Osteocyte (in vitro differentiated cells): Measurements from ENCODE around the gene CFAP251. TPM values are rescaled to one million over a fixed set of nuclear protein-coding genes. Genes with fewer than 3 reads are reported as not detected.

Source experiments
- DNase-seq: peaks from one replicate; pipeline ENCODE4 v3.0.0; 2021; ENCODE audit warnings: mixed read lengths; ENCODE audit not compliant: unreplicated experiment; ENCODE audit errors: extremely low spot score
- H3K27ac Mint-ChIP-seq: one replicate; pipeline ENCODE4 v1.8.0; 2021; ENCODE audit warnings: mild to moderate bottlenecking, mixed read lengths; ENCODE audit not compliant: unreplicated experiment
- H3K27me3 Mint-ChIP-seq: one replicate; pipeline ENCODE4 v1.8.0; 2021; ENCODE audit warnings: mixed read lengths; ENCODE audit not compliant: unreplicated experiment
- H3K36me3 Mint-ChIP-seq: one replicate; pipeline ENCODE4 v1.8.0; 2021; ENCODE audit warnings: mixed read lengths; ENCODE audit not compliant: unreplicated experiment
- H3K4me1 Mint-ChIP-seq: one replicate; pipeline ENCODE4 v1.8.0; 2021; ENCODE audit warnings: mixed read lengths; ENCODE audit not compliant: unreplicated experiment
- H3K4me3 Mint-ChIP-seq: one replicate; pipeline ENCODE4 v1.8.0; 2021; ENCODE audit warnings: mild to moderate bottlenecking, moderate library complexity, mixed read lengths; ENCODE audit not compliant: unreplicated experiment
- H3K9me3 Mint-ChIP-seq: one replicate; pipeline ENCODE4 v1.8.0; 2021; ENCODE audit warnings: mixed read lengths; ENCODE audit not compliant: unreplicated experiment
- total RNA-seq: library from RNA; stranded (reverse); gene quantifications from 2 replicates; pipeline ENCODE4 v1.2.1, GENCODE V29; 2021
- TF ChIP-seq, protein P1 (sequence below): fragments of 200-600 bp; sonication (generic); IDR thresholded peaks from 2 replicates; pipeline ENCODE4 v1.5.0; 2021; ENCODE audit warnings: antibody characterized with exemption, mild to moderate bottlenecking, moderate library complexity

The CFAP251 gene
- total RNA-seq, 1 donor from 2014 or later = 2.6 TPM

DNA sequence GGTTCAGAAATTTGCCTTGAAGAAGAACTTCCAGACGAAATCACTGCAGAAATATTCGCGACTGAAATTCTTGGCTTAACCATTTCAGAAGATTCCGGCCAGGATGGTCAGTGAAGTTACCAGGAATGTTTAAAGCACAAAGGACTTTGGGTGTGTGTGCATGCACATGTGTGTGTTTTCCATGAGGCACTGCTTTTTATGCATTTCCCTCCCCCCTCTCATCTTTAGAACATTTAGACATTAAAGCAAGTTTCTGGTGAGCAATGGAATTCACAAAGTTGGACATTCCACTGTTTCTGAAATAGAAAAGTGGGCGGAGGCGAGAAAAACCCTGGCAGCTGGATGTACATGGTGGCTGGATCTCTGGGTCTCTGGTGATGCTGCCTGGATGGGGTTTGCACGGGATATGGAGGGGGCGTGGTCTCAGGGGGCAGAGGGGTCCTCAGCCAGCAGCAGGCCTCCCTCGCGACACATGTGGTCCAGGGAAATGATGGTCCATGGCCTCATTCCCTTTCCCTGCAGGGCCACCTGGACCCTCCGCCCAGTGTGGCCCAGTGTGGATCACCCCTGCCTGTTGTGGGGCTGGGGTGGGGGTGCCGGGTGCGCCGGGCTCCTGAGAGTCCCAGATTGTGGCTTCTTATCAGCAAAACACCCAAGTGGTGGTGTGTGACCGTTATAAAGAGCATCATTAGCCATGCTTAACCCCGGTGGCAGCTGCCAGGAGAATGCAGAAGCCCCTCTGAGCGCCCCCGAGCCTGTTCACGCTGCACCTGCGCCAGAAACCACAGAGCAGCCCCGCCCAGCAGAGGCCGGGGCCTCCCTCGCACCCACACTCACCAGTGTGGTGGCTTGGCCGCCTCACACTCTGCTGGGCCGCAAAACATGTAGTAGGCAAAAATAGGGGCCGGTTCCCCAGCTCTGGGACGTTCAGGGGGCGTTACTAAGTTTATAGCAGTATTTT, 85.5 kb downstream of the CFAP251 start:
- TF ChIP-seq, protein P1, sequence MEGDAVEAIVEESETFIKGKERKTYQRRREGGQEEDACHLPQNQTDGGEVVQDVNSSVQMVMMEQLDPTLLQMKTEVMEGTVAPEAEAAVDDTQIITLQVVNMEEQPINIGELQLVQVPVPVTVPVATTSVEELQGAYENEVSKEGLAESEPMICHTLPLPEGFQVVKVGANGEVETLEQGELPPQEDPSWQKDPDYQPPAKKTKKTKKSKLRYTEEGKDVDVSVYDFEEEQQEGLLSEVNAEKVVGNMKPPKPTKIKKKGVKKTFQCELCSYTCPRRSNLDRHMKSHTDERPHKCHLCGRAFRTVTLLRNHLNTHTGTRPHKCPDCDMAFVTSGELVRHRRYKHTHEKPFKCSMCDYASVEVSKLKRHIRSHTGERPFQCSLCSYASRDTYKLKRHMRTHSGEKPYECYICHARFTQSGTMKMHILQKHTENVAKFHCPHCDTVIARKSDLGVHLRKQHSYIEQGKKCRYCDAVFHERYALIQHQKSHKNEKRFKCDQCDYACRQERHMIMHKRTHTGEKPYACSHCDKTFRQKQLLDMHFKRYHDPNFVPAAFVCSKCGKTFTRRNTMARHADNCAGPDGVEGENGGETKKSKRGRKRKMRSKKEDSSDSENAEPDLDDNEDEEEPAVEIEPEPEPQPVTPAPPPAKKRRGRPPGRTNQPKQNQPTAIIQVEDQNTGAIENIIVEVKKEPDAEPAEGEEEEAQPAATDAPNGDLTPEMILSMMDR = no peak
- Mint-ChIP-seq H3K36me3 (peaks cover 4% of the 10 kb centered on the region), H3K27me3 (no peaks in the 10 kb centered on the region), H3K27ac (no peak overlapping the region), H3K4me3 (no peak overlapping the region), H3K4me1 (peaks cover 6% of the 10 kb centered on the region), H3K9me3 (peaks cover 3% of the 10 kb centered on the region)
- no peak for DNase-seq

DNA sequence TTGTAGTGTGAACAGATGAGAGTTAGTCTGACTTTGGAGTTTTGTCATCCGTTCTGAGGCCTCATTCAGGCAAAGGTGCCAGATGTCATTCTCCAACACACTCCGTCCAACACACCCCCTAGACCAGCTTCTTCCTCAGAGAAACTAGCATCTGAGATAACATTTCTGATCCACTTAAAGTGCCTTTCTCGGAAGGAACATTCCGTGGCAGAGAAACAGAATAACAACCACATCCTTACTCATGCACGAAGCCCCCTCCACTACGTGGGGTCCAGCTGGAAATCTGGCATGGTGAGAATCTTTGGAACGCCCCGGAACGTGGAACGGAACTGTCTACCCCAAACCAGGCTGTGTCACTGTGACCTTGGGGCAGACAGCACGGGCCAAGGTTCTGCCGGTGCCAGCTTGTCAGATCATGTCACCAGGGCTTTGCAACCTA, 86.3 kb downstream of the CFAP251 start:
- H3K27ac Mint-ChIP-seq = no peak overlapping the region
- peaks cover 3% of the 10 kb centered on the region for H3K36me3 Mint-ChIP-seq
- TF ChIP-seq, protein P1 = no peak
- no peak for DNase-seq
- no peaks in the 10 kb centered on the region for H3K27me3 Mint-ChIP-seq
- H3K4me1 Mint-ChIP-seq = peaks cover 6% of the 10 kb centered on the region
- H3K9me3 Mint-ChIP-seq = peaks cover 1% of the 10 kb centered on the region
- H3K4me3 Mint-ChIP-seq = no peak overlapping the region

DNA sequence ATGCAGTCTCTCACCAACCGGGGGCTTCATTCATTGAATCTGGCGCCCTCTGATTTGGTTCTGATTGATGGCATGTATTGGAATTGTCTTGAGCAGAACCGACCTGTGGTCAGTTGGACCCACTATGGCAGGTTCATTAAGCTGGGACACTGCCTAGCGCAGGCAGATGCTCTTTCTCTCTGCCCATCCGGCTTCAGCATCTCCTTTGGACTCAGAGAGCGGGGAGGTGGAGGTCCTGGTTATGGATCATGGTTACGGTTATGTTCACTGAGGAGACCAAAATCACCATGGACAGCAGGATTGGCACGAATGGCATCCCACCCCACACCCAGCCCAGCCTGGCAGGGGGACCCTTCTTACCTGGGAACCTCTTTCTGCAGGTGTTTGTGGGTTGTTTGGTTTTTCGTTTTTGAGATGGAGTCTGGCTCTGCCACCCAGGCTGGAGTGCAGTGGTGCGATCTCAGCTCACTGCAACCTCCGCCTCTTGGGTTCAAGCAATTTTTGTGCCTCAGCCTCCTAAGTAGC, 86.9 kb downstream of the CFAP251 start:
- TF ChIP-seq, protein P1 = no peak
- Mint-ChIP-seq H3K27me3 (no peaks in the 10 kb centered on the region), H3K36me3 (no peaks in the 10 kb centered on the region), H3K9me3 (no peaks in the 10 kb centered on the region), H3K27ac (no peak overlapping the region), H3K4me3 (no peak overlapping the region), H3K4me1 (peaks cover 6% of the 10 kb centered on the region)
- DNase-seq = no peak

DNA sequence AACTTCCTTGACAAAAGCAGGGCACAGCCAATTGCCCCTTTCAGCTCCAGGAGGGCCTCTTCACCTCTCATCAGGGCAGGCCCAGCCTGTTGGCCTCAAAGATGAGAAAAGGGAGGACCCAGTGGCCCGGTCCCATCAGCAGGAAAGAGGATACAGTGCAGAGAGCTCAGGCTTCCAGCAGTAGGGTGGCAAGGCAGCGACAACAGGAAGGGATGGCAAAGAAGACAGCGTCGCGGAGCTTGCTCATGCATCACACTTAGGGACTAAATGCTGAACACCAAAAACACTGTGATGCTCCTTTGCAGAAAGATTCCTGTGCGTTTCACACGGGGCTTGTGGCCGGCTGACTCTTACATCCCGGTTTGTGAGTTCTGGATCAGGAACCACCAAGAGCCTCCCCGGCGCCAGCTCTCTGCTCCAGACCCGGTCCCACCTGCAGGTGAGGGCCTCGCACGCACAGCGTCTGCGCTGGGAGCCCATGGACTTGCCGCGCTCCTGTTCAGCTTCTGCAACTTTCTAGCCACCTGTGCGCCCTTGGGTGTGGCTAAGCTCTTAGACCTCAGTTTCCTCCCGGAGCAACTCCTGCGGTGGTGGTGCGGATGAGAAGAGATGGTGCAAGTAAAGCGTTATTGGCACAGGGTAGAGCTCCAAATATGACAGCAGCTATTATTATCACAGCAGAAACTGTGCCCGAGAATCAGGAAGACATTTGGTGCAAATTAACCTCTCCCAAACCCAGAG, 88.0 kb downstream of the CFAP251 start:
- TF ChIP-seq, protein P1 = no peak
- no peaks in the 10 kb centered on the region for H3K36me3 Mint-ChIP-seq

More for the DNA sequence above, 88.0 kb downstream of the CFAP251 start:
- H3K4me3 Mint-ChIP-seq = no peak overlapping the region
- H3K4me1 Mint-ChIP-seq = peaks cover 6% of the 10 kb centered on the region
- DNase-seq = no peak
- H3K27ac Mint-ChIP-seq = no peak overlapping the region
- no peaks in the 10 kb centered on the region for H3K9me3 Mint-ChIP-seq
- H3K27me3 Mint-ChIP-seq = no peaks in the 10 kb centered on the region
